Neural crest cell (in vitro differentiated cells): ENCODE measurements around the gene ROBO1. TPM values are rescaled to one million over a fixed set of nuclear protein-coding genes. Genes with fewer than 3 reads are reported as not detected.
"Not testable (repeated sequence)": the region's sequence is repeated elsewhere in the genome, so short reads cannot be mapped to it uniquely, and the experiment has no call there.

Experiments used
- DNase-seq: peaks from one replicate; pipeline ENCODE4 v3.0.0; 2021; ENCODE audit warnings: low read depth, mixed read lengths, low spot score
- H3K27ac Mint-ChIP-seq: one replicate; pipeline ENCODE4 v1.8.0; 2021; ENCODE audit warnings: mild to moderate bottlenecking, mixed read lengths; ENCODE audit not compliant: unreplicated experiment
- H3K27me3 Mint-ChIP-seq: 2 replicates; pipeline ENCODE4 v1.8.0; 2021; ENCODE audit warnings: low read depth, mild to moderate bottlenecking, mixed read lengths
- H3K36me3 Mint-ChIP-seq: 2 replicates; pipeline ENCODE4 v1.8.0; 2021; ENCODE audit warnings: low read depth, mild to moderate bottlenecking, mixed read lengths
- H3K4me1 Mint-ChIP-seq: 2 replicates; pipeline ENCODE4 v1.8.0; 2021; ENCODE audit warnings: mixed read lengths
- H3K4me3 Mint-ChIP-seq: one replicate; pipeline ENCODE4 v1.8.0; 2021; ENCODE audit warnings: mild to moderate bottlenecking, mixed read lengths
- H3K9me3 Mint-ChIP-seq: 2 replicates; pipeline ENCODE4 v1.8.0; 2021; ENCODE audit warnings: mixed read lengths
- total RNA-seq: library from RNA; stranded (reverse); gene quantifications from 2 replicates; pipeline ENCODE4 v1.2.1, GENCODE V29; 2021
- TF ChIP-seq, protein P1 (sequence below): fragments of 200-600 bp; sonication (generic); conservative IDR thresholded peaks from 2 replicates; pipeline ENCODE4 v1.5.0; 2021; ENCODE audit warnings: antibody characterized with exemption, mild to moderate bottlenecking

ROBO1 gene
- total RNA-seq, 1 donor from 2014 or later: 88.7 TPM

DNA sequence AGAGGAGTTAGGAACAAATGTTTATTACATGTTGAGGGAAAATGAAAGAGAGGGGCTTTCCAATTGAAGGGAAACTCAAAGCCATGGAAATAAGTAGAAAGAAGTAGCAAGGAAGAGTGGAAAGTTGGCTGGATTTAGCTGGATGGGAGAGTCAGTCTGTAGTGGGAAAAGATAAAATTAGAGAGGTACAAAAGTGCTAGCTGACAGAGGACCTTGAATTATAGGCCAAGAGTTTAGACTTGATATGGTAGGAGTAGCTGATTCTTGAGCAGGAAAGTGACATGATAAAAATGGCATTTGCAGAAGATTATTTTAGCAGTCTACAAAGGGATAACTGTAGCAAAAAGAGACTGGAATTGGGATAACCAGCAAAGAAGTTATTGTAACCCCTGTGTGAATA lies 425.8 kb downstream of the ROBO1 start:
- Mint-ChIP-seq H3K9me3 (no peaks in the 10 kb centered on the region), H3K27me3 (no peaks in the 10 kb centered on the region), H3K36me3 (no peaks in the 10 kb centered on the region), H3K4me1 (no peaks in the 10 kb centered on the region), H3K4me3 (no peak overlapping the region), H3K27ac (no peak overlapping the region)
- TF ChIP-seq, protein P1, sequence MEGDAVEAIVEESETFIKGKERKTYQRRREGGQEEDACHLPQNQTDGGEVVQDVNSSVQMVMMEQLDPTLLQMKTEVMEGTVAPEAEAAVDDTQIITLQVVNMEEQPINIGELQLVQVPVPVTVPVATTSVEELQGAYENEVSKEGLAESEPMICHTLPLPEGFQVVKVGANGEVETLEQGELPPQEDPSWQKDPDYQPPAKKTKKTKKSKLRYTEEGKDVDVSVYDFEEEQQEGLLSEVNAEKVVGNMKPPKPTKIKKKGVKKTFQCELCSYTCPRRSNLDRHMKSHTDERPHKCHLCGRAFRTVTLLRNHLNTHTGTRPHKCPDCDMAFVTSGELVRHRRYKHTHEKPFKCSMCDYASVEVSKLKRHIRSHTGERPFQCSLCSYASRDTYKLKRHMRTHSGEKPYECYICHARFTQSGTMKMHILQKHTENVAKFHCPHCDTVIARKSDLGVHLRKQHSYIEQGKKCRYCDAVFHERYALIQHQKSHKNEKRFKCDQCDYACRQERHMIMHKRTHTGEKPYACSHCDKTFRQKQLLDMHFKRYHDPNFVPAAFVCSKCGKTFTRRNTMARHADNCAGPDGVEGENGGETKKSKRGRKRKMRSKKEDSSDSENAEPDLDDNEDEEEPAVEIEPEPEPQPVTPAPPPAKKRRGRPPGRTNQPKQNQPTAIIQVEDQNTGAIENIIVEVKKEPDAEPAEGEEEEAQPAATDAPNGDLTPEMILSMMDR: no peak
- DNase-seq: no peak

DNA sequence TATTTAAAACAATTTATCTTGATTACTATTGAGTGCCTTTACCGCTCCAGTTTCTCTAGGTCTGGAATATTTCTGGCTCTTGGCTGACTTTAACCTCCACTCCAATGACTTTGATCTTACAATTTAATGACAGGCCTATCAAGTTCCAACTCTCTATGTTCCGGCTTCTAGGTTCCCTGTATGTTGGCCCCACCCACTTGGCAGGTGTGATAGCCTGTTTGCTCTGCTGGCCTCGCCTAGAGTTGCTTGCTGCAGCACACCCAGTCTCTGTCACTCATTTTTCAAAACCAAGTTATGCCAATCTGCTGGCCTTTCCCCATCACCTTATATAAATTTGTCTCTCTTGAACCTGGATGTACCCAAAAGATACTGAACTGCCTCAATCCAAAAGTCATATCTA lies 428.0 kb downstream of the ROBO1 start:
- DNase-seq: no peak
- H3K27me3 Mint-ChIP-seq: no peaks in the 10 kb centered on the region

DNA sequence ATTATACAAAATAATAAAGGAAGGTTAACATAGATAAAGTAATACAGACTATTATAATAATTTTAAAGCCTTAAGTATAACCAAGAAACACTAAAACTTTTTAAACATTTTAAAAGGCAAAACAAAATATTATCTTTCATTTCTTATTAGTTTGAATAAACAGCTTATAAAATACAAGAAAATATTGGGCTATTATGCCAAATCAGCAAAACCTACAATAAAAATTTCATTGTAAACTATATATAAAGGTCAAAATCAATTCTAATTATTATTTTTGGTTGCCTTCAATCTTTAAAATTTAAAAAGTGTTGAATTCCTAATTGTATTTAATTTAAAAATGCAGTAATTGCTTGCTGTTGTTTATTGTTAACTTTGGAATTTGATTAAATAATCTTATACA lies 430.0 kb downstream of the ROBO1 start:
- TF ChIP-seq, protein P1: no peak
- Mint-ChIP-seq H3K27me3 (no peaks in the 10 kb centered on the region), H3K9me3 (no peaks in the 10 kb centered on the region), H3K4me3 (no peak overlapping the region), H3K27ac (no peak overlapping the region), H3K4me1 (no peaks in the 10 kb centered on the region), H3K36me3 (no peaks in the 10 kb centered on the region)
- no peak for DNase-seq

More for the DNA sequence above, 428.0 kb downstream of the ROBO1 start:
- Mint-ChIP-seq H3K36me3 (no peaks in the 10 kb centered on the region), H3K4me1 (no peaks in the 10 kb centered on the region), H3K4me3 (no peak overlapping the region), H3K27ac (no peak overlapping the region), H3K9me3 (no peaks in the 10 kb centered on the region)
- TF ChIP-seq, protein P1: no peak

DNA sequence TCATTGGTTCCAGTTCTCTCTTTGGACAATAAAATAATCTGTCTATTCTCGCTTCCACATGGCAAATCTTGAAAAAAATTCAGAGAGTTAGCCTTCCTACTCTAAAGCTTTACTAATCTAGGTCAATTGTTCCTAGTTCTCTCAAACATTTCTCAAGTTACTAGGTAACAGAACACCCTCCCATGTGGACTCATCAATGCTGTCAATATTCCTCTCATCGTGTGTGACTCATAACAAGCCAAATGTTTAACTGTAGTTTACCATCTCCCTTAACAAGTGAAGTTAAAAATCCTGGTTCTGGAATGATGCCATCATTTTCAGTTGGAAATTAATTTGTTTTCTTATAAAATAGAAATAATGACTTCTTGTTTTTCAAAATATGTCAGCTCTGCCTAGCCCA lies 438.6 kb downstream of the ROBO1 start:
- DNase-seq: no peak
- Mint-ChIP-seq H3K4me1 (peaks cover 4% of the 10 kb centered on the region), H3K4me3 (no peak overlapping the region), H3K27ac (no peak overlapping the region), H3K36me3 (no peaks in the 10 kb centered on the region), H3K27me3 (no peaks in the 10 kb centered on the region), H3K9me3 (no peaks in the 10 kb centered on the region)
- TF ChIP-seq, protein P1: no peak

DNA sequence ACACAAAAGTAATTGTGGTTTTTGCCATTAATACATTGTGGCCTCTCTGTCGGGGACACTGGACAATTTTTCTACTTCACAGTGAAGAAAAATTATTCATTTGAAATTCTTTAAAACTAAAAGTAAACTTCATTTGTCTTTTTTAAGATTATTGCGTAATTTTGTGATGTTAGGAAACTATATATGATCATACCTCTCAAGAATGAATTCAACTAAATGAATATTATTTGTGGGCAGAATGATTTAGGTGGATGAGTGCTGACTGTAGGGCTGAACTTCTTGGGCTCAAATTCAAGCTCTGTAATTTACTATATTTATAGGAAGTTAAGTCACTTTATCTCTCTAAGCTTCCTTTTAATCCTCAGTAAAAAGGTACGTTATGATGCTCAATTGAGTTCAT lies 441.2 kb downstream of the ROBO1 start:
- H3K4me1 Mint-ChIP-seq: peaks cover 4% of the 10 kb centered on the region
- H3K27ac Mint-ChIP-seq: no peak overlapping the region
- H3K9me3 Mint-ChIP-seq: no peaks in the 10 kb centered on the region
- TF ChIP-seq, protein P1: no peak
- DNase-seq: no peak
- no peaks in the 10 kb centered on the region for H3K27me3 Mint-ChIP-seq
- H3K36me3 Mint-ChIP-seq: no peaks in the 10 kb centered on the region
- H3K4me3 Mint-ChIP-seq: no peak overlapping the region

DNA sequence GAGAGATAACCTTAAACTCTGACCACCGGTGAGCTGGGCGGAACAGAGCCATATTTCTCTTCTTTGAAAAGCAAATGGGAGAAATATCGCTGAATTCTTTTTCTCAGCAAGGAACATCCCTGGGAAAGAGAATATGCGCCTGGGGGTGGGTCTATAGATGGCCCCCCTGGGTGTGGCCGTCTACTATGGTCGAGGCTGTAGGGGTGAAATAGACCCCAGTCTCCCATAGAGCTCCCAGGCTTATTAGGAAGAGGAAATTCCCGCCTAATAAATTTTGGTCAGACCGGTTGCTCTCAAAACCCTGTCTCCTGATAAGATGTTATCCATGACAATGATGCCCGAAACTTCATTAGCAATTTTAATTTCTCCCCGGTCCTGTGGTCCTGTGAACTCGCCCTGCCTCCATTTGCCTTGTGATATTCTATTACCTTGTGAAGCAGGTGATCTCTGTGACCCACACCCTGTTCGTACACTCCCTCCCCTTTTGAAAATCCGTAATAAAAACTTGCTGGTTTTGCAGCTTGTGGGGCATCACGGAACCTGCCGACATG lies 441.9 kb downstream of the ROBO1 start:
- not testable (repeated sequence) for H3K9me3 Mint-ChIP-seq, H3K36me3 Mint-ChIP-seq, H3K4me3 Mint-ChIP-seq, DNase-seq, H3K27ac Mint-ChIP-seq, H3K27me3 Mint-ChIP-seq, H3K4me1 Mint-ChIP-seq
